GM12873 (cell line): ENCODE results near the gene GALC.

Experiments used
- TF ChIP-seq, protein P1 (sequence below): IDR thresholded peaks from 2 replicates; pipeline ENCODE4 v1.5.1; 2012; ENCODE audit warnings: low read depth, mild to moderate bottlenecking, moderate library complexity, low read length, control low read depth; ENCODE audit not compliant: insufficient read depth; ENCODE audit errors: missing control alignments

GALC gene

GRCh38 chr14:87992718-87993628 lies at the start of gene GALC:
Gene GALC, minus strand, starts transcription at chr14:87993182. Its CDS starts 18 bp downstream, at chr14:87993164.
- TF ChIP-seq, protein P1, sequence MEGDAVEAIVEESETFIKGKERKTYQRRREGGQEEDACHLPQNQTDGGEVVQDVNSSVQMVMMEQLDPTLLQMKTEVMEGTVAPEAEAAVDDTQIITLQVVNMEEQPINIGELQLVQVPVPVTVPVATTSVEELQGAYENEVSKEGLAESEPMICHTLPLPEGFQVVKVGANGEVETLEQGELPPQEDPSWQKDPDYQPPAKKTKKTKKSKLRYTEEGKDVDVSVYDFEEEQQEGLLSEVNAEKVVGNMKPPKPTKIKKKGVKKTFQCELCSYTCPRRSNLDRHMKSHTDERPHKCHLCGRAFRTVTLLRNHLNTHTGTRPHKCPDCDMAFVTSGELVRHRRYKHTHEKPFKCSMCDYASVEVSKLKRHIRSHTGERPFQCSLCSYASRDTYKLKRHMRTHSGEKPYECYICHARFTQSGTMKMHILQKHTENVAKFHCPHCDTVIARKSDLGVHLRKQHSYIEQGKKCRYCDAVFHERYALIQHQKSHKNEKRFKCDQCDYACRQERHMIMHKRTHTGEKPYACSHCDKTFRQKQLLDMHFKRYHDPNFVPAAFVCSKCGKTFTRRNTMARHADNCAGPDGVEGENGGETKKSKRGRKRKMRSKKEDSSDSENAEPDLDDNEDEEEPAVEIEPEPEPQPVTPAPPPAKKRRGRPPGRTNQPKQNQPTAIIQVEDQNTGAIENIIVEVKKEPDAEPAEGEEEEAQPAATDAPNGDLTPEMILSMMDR = no peak

DNA sequence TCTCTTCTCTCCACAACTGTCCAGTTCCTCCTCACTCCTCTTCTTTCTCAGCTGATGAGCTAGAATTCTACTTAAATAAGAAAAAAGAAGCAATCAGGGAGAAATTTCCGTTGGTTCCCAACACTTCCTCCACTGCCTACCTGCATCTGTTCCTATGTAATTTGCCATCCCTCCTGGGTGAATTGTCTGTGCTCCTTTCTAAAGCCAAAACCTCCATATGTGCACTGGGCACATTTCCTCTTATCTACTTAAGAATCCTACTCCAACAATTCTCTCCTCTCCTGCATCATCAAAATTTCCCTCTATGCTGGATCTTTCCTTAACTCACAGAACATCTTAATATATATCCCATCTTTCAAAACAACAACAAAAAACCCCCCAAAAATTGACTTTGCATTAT lies 47.2 kb upstream of the GALC start:
- TF ChIP-seq, protein P1 = no peak

DNA sequence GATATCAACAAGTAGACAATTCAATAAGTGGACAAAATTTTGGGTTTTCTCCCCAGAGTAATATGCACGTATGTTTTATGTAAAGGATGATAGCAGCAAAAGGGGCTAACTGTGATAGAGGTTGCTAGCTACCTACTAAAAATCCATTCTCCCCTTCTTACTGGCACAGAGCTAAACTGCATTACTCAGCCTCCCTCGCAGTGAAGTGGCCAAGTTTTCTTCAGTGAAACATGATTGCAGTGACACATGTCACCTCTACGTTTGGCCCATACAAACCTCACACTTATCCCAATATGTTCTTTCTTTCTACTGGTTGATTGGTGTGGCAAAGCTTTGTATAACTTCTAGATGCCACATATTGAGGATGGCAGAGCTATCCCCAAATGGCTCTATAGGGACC lies 46.2 kb upstream of the GALC start:
- TF ChIP-seq, protein P1 = no peak

DNA sequence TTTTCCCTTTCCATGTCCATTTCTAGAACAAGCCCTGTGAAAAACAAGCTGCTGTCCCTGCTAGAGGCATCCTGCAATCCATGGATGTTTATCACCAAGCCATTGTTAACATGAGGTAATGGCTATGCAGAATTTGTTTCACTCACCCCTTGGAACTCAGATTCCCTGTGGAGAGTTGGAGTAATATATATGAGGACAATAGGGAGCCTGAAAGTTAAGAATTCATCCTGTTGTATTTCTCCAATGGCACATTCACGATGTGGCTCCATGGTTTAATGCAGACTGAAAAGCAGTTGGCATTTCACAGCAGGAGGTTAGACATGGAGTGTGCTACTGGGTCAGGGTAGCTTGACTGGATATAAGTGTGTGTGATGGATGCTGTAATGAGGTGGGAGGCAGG lies 44.3 kb upstream of the GALC start:
- TF ChIP-seq, protein P1 = no peak

DNA sequence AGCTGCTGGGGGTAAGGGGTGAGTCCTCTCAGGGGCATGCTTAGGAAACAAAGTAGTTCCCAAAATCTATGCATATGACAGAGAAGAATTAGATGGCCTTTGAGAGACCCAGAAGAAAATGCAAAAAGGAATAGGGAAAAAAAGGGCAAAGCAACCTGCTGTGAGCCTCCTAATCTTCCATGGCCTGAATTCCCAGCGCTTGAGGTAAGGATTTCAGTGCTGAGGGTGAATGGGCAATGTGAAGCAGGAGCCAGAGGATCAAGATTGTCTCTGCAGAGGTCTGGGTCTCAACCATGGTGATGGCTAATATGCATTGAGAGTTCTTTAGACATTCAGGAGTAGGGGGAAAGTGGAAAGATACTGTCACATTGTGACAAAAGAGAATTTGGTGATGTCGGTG lies 43.4 kb upstream of the GALC start:
- TF ChIP-seq, protein P1 = no peak

DNA sequence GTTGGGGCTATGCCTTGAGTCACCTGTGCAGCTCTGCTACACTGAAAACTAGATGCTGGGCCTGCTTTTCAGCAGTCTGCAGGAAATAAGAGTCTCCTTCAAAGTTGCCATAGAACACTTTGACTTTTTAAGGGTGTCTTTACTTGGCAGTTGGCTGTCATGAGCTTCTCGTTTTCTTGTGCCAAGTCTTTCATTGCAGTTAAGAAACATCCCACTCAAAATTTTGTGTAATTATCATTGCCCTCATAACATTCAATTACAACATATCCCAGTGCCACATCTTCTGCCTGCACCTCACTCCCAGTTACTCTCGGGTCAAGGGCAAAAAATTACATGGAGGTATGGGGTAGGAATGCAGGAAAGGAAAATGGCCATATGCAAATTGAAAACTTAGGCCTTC lies 41.1 kb upstream of the GALC start:
- TF ChIP-seq, protein P1 = no peak

DNA sequence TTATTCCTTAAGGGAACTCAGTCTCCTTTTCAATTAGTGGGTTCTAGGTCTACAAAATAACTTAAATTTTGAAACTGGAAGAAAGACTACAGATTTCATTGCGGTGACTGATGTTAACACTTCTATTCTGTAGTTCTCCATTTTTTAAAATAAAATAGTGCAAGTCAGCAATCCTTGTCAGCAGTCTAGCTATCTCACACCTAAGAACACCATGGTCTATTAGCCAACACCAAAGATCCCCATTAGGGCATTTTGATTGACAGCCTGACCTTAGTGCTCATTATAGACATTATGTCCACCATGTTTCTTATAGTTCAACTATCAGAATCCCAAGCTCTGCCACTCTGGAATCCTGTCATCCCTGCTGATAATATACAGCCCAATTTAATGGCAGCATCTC lies 39.4 kb upstream of the GALC start:
- TF ChIP-seq, protein P1 = no peak
